Fibroblast of skin of left quadriceps (primary cell): ENCODE data around the gene AGAP3.

Source experiments
- DNase-seq, 2 experiments: peaks; one replicate each; pipeline ENCODE4 v3.0.0-alpha.2; 2013; ENCODE audit warnings: low read depth in 2 of 2

AGAP3 gene

GRCh38 chr7:151088019-151088855, 2.0 kb downstream of the AGAP3 start:
- DNase-seq: no peak

- DNase-seq: no peak
Measured at GRCh38 chr7:151088856-151089699, 2.8 kb downstream of the AGAP3 start.

DNA sequence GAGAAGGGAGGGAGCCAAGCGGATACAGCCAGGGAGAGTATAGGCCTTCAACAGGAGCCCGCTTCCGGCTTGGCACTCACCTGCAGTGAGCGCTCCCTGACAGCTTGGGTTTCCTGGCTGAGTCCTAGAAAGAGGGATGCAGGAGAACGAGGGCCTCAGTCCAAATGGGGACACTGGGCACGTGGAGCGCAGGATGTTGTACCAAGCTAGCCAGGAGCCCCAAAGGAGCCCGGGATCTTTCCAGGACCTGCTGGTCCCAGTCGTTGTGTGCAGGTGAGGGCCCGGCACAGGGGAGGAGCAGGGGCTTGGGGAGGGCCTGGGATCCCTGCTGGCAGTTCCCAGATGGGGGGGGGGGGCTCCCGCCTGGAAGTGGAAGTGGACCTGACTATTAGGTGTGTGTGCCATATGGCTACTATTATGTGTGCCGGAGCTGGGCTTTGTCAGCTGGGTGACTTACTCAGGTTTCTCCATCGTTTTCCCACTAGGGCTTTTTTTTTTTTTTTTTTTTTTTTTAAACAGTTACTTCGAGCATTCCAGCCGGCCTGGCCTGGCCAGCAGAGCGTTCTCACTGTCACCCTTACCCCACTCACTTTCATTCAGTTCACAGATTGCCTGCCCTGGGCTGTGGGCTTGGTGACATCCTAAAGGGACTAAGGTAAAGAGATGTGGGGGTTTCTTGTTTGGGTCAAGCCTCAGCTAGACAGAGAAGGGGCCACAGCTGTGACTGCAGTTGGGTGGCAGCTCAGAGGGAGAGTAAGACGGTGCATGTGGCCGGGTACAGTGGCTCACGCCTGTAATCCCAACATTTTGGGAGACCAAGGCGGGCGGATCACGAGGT, 3.8 kb downstream of the AGAP3 start:
- no peak for DNase-seq

GRCh38 chr7:151091003-151091402, 4.7 kb downstream of the AGAP3 start:
- DNase-seq: no peak

GRCh38 chr7:151091431-151091830, 5.2 kb downstream of the AGAP3 start:
- DNase-seq: no peak

GRCh38 chr7:151091988-151092387, 5.7 kb downstream of the AGAP3 start:
- DNase-seq: no peak

- DNase-seq: no peak
Measured at GRCh38 chr7:151093748-151094147, 7.5 kb downstream of the AGAP3 start.

GRCh38 chr7:151094675-151095074, 8.4 kb downstream of the AGAP3 start:
- DNase-seq: no peak

DNA sequence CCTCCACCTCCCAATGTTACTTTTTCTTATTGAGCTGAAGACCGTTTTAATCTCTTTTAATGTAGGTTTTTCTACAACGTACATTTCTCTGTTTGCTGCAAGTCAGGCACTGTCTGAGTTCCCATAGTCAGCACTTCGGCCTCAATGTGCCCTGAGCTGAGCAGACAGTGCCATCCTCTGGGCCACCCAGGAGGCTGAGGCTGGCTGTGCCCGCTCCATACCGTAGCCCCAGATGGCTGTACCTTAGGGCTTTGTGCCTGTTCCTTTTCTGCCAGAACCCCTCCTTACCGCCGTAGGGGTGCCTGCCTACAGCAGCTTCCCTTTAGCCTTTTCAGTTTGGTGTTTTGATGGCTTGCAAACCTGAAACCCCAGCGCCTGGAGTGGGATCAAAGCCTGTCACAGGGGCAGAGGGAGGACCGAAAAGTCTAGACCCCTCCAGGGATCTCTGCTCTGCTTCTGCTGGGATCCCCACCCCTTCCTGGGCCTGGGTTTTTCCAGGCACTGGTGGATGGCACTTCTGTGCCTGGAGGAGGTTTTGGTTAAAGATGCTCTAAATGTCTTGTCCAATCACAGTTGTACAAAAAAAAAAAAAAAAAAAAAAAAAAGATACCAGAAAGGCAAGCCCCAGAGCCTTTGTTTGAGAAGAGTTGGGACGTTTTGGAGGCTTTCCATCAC, 9.0 kb downstream of the AGAP3 start:
- DNase-seq: no peak

- no peak for DNase-seq
Measured at GRCh38 chr7:151095828-151096475, 9.7 kb downstream of the AGAP3 start.

DNA sequence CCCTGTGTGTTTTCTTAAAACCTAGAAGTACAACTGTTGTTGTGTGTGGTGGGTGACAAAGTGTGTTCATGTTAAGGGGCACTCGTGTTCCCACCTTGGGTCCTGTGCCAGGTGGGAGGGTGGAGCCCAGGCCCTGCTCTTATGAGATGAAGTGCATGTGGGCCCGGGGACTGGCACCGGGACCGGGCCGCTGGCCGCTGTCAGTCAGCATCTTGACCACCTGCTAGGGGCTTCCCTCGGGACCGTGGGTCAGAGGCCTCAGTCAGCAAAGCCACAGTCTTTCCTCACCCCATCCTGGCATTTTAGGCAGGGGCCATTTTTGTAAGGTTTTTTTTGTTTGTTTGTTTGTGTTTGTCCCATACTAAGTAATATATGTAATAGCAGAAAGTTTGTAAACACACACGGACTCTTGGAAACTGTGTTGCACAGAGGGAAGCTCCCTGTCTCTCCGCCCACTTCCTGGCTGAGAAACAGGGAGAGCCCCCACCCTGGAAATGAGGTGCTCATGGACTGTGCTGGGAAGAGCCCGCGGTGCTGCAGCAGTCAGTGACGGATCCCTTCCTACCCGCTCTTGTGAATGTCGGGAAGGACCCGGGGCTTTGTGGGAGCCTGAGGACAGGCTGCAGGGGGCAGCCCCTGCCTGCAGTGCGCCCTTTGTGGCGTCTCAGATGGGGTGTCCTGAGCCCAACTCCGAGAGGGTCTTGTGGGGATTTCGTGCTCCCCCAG, 13.4 kb downstream of the AGAP3 start:
- no peak for DNase-seq

- no peak for DNase-seq
Measured at GRCh38 chr7:151100921-151101320, 14.6 kb downstream of the AGAP3 start.

DNA sequence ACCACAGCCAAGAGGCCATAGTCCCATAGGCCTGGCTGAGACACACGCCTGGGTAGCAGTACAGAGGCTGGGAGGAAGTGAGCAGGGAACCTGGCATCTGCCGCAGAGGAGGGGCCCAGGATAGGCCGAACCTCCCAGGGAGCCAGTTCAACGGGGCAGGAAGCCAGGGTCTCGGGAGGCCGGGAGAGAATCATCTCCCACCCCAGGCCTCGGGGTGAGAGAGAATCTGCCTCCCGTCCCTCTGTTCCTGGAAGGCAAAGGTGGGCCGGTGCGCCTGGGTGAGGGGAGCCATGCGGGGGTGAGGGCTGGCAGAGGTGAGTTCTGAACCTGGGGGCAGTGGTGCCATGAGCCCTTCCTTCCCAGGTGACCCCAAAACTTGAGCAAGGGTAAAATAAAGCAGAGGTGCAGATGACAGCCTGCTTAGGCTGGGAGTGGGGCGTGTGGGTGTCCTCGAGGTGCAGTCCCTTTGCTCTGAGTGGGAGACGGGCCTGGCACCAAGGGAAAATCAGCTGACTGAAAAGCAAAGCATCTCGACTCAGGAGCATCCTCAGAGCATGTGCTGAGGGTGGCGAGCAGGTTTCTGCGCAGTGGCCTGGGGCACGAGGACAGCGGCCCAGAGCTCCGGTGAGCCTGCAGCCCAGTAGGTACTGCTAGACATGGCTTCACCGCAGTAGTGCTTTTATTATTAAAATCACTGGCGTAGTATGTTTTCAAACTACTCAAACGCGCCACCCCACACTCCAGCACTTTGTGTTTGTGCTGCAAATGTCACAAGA, 15.5 kb downstream of the AGAP3 start:
- DNase-seq: no peak

GRCh38 chr7:151102991-151103390, 16.7 kb downstream of the AGAP3 start:
- DNase-seq: no peak

DNA sequence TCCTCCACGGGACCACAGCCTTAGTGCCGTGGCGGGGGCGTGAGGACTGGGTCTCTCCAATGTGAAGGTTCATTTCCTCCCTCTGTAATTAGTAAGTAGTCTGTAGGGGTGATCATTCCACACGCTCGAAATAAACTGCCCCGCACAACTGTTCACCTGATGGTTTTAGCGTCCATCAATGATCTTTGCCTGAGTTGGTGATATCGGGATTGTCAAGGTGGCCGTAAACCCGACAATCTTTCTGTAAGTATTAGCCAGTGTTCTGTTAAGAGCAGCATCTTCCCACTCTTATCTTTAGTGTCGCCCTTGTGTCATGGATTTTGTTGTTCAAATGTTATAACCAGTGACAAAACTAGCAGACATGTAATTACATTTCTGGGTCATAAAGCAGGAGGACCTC, 17.7 kb downstream of the AGAP3 start:
- DNase-seq: no peak

DNA sequence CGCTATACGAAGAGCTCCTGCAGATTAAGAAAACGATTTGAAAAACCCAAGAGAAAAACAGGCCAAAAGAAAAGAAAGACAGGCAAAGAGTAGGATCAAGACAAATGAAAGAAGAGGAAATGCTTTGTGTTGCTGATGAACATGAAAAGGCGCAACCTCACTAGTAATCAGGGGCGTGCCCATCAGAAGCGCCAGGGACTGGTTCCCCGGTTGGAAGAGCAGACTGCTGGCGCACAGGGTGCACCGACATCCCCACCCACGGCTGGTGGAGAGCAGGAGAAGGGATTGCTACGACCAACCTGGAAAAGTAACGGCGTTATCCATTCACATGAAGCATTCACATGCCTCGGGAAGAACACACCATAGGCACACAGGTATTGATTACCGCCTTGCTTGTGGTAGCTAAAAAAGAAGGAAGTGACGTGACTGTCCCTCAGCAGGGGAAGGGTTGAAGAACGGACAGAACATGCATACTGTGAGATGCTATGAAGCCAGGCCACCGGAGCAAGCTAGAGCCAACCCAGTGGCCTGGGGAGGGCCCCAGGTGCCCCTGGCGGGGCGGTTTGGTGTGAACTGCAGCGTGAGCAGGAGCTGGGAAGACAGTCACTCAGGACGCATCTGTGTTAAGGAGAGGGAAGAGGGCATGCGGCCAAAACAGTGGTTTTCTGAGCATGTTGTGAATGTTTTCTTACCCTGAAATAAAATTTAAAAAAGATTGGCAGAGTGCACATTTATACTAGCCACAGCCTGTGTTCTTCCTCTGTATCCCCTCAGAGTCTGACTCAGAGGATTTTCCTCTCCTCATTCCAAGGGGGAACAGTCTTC, 18.3 kb downstream of the AGAP3 start:
- DNase-seq: peak; percentile 82

DNA sequence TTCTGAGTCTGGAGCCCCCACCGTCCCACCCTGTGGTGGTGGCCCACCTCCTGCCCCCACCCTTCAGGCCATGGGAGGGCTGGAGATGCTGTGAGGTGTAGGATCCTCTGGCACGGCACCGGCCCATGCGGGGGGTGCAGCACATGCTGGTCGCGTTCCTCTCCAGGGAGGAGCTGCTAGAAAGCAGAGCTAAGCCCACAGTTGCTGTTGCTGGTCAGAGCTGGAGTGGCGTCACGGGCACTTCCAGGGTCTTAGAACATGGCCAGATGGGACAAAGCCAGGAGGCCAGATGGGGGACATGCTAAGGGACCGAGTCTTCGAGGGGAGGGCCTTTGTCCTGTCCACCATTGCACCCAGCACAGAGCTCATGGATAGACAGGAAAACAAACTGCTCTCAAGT, 21.6 kb downstream of the AGAP3 start:
- DNase-seq: no peak
